GM21723 (cell line): Measurements from ENCODE around the gene PDGFRB.
"Not testable (repeated sequence)": the region's sequence is repeated elsewhere in the genome, so short reads cannot be mapped to it uniquely, and the experiment has no call there.

Source experiments
- ATAC-seq: cut with Tn5 transposase; IDR thresholded peaks from one replicate; pipeline ENCODE4 v1.9.1; 2021; ENCODE audit warnings: mild to moderate bottlenecking, moderate library complexity; ENCODE audit not compliant: unreplicated experiment

The PDGFRB gene

DNA sequence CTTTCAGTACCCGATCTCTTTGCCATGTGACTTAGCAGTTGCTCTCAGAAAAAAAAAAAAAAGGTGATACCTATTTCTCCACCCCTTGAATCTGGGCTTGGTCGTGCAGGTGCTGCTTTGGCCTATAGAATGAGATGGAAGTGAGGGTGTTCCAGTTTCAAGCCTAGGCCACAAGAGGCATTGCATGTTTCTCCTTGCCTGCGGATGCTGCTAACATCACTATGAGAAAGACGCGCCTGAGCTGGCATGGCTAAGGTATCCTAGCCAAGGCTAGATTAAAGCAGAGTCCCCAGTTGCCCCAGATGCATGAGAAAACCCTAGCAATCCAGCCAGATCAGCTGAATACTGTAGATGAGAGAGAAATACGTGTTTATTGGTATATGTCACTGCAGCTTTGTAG lies 54.6 kb downstream of the PDGFRB start:
- ATAC-seq: no peak

DNA sequence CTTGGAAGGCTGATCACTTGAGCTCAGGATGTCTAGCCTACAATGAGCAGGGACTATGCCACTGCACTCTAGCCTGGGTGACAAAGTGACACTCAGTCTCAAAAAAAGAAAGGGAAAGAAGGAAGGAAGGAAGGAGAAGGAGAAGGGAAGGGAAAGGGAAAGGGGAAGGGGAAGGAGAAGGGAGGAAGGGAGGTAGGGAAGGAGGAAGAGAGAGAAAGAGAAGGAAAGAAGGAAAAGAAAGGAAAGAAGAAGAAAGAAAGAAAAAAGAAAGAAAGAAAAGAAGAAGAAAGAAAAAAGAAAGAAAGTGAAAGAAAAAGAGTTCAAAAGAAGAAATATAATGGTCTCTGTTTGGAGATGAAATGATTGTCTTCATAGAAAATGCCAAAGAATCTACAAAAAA lies 58.5 kb downstream of the PDGFRB start:
- no peak for ATAC-seq

DNA sequence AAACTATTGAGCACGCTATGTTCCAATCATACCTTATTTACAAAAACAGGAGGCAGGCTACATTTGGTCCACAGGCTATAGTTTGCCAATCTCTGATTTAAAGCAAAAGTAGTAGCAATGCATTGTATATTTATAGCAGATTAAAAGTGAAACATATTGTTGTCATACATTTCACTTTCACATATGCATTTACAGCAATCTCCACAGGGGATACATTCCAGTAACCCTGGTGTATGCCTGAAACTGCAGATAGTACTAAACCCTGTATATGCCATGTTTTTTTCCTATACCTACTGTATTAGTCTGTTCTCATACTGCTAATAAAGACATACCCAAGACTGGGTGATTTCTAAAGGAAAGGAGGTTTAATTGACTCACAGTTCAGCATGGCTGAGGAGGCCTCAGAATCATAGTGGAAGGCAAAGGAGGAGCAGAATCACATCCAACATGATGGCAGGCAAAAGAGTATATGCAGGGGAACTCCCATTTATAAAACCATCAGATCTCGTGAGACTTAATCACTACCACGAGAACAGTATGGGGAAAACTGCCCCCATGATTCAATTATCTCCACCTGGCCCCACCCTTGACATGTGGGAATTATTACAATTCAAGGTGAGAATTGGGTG lies 63.4 kb downstream of the PDGFRB start:
- ATAC-seq: peak; percentile 92

DNA sequence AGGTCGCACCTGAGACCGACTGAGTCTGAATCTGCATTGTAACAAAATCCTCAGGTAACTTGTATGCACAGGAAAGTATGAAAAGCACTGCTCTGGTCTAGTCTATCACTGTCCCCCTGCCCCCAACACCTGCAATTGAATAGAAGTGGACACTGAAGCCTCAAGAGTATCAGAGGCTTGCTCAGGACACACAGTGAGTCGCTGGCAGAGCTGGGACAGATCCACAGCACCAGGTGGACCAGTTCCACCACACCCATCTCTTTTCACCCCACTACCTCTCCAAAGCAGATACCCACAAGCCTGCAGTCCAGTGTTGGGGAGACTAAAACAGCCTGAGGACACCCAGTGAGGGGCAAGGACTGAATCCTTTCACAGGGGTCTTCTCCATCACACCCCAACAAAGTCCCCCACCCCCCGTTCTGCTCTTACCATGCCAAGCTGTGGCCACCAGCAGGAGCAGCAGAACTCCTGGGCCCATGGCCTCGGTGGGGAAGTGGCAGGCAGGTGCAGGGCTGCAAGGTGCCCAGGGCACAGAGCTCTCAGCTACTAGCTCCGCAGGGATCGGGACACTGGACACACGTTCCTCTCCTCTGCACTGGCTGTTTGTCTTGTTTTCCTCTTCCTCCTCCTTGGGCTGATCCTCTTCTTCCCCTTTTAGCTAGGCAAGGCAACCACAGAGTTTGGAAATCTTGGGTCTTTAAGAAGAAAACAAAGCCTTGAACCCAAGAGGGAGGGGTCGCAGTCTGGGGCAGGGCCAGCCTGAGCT lies 69.5 kb downstream of the PDGFRB start, which contains the start of gene CSF1R:
TSS of gene CSF1R (minus strand) at position 605 of the 766 bp plus-strand sequence. CDS start at position 478, 127 bp downstream.
- ATAC-seq: no peak

DNA sequence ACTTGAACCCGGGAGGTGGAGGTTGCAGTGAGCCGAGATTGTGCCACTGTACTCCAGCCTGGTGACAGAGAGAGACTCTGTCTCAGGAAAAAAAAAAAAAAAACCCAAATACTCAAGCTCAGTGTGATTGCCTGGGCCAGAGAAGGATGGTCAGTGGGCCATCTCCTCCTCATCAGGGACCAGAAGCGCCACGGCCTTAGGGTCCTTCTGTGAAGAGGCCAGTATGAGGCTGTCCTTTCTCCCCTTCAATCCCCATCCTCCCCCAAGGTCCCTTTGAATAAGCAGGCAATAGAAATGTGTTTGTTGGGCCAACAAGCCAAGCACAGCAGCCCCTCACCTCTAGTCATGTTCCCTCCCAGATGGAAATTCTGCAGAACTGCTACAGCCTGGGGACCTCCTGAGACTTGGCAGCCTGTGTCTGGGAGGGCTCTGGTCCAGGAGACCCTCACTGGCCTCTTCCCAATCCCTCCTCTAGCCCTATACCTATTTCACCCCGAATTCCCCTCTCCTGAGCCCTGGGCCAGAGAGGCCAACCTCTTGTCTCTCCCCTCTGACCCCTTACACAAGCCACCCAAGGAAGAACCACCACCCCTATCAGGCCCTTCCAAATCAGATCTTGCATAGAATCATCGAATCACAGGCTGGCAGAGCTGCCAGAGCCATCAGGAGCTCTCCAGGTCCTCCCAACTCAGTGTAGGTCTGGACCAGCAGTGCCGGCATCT lies 70.3 kb downstream of the PDGFRB start:
- no peak for ATAC-seq

DNA sequence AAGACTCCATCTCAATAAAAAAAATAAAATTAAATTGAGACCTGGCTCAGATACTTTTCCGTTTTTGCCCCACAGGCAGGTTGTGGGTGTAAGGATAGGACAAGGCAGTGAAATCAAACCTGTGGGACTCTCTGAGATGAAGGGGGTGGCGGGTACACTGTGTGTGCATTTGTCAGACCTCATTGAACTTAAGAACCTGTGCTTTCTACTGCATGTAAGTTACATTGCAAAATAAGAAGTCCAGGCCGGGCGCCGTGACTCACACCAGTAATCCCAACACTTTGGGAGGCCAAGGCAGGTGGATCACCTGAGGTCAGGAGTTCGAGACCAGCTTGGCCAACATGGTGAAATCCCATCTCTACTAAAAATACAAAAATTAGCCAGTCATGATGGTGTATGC lies 70.9 kb downstream of the PDGFRB start:
- ATAC-seq: not testable (repeated sequence)

DNA sequence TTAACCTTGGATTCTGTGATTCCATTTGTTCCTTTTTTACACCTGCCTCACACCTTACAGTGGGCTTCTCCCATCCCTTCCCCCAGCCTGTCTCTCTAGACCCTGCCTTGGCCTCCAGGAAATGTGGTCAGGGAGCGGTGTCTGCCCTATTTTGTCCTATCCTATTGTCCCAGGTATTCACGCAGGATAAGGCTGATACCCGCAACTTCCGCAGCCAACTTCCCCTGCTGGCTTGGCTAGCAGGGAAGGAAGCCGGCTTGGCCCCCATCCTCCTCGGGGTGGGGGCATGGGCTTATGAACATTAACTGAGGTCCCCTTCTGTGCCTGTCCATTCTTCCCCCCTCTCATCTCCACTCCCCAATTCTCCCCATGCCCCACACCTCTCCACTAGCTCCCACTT lies 72.8 kb downstream of the PDGFRB start:
- ATAC-seq: no peak

DNA sequence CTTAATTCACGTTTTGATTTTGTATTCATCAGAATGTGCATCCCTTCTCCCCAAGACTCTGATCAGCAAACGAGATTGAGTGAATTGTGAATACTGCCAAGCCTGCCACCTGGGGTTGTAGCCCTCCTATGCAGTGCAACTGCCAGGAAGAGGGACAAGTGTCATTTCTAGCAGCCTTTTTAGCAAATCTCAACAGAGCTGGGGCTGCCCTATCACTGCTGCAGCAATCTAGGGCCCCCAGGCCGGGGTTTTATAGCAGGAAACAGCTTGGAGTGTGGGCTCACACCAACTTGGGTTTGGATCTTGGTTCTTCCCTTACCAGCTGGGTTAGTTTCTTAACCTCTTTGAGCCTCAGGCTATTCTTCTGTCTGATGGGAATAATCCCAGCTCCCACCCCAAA lies 73.3 kb downstream of the PDGFRB start:
- peak; percentile 25 for ATAC-seq

DNA sequence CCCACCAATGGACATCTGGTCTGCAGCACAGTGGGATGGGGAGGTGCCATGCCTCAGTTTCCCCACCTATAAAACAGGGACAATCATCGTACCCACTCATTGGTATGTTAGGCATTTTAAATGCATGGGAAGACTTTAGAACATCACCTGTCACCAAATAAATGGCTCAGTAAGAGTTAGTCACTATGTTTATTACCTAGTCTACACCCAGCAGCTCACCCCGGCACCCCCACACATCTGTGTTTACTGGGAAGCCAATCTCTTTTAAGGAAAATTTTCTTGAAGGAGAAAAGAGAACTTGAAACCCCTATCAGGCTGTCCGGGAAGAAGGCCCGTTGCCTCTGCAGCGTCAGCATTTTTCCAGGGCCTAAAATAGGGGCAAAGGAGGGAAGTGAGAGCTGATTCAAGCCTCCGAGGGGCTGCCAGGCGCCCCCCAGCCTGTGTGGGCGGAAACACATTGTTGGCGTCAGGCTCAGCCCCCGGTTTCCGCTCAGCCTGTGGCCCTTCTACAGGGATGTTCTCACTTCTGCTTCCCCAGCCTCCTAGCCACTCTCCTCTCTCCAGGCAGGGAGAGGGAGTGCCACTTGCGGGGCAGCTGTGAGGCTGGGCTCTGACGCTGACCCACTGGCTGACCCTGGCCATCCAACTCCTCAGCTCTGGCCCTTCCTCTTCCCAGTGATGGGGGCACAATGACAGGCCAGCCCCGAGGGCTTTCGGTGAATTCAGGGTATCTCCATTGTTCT lies 73.9 kb downstream of the PDGFRB start:
- ATAC-seq: peak; percentile 94

DNA sequence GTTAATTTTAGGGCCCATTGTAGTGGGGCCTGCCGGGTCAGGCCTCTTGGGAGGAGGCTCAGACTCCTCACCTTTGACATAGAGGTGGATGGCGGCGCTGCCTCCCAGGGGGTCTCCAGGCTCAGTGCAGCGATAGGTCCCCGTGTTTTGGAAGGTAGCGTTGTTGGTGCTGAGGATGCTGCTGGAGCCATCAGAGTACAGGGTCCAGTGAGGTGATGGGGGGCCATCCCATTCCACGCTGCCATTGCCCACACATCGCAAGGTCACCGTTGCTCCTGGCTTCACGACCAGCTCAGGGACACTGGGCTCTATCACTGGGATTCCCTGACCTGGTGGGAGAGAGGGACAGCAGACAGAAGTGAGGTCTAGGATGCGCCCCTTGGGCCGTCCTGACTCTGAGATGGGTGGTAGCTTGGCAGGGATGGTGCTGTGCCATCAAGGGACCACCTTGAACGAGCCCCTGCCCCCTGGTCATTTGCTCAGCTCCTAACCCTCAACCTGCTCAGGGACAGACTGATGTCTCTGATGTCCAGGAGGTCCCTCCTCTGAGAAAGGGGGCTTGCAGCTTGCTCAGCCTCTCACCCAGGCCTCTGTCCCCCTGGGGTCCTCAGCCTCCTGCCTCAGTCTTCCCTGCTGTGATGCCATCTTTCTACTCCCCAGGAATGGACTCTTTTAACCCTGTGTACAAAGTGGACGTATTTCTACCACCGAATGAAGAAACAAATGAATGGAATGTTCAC lies 74.8 kb downstream of the PDGFRB start:
- no peak for ATAC-seq

DNA sequence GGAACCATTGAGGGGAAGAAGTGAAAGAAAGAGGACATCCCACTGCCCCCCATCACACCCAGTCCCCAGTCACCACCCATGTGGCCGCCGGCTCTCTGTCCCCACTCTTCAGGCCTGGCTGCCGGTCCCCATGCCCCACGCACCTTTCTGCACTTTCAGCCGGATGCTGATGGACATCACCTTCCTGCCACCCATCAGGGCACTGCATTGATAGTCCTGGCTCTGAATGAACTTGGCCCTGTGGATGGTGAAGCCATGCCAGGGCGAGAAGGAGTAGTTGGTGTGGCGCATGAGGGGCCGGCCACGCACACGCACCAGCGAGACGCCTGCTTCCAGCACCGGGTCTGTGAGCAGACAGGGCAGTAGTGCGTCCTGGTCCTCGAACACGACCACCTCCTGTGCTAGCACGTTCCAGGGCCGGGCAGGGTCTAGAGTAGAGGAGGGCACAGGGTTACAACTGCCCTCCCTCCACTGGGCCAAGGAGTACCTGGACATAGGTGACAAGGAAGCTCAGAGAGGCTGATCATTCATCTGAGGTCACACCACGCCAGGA lies 75.7 kb downstream of the PDGFRB start:
- no peak for ATAC-seq

DNA sequence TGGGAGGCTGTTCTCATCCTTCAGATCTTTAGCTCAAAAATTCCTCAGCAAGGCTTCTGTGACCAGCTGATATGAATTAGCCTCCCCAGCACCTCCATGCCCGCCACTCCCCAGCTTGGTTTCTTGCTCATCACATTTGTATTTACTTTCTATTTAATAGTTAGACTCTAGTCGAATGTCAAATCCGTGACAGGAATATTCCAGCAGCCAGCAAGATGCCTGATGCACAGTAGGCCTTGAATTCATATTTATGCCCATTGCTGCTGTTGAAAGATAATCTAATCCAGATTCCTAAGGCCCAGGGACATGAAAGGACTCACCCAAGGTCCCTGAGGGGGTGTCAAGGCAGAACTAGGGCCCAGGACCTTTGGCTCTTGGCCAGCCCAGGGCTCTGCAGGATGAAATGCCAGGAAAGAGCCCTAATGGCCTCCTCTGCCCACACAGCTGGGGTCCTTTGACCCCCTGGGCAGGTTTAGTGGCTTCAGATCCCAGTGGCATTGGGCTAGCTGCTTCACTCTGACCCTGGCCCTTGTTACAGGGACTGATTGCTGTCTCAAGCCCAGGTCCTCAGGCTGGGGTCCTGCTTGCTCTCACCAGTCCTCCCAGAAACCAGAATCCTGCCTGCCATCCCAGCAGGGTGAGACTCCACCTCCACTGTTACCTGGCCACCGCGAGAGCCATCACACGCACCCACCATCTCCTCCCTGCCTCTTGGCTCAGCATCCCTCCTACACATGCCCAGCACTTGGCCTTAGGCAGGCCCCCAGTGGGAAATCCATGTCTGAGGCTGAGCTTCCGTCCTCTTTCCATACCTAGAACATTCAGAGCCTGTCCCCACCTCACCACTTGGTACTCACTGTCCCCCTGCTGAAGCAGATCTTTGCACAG lies 76.6 kb downstream of the PDGFRB start:
- no peak for ATAC-seq

DNA sequence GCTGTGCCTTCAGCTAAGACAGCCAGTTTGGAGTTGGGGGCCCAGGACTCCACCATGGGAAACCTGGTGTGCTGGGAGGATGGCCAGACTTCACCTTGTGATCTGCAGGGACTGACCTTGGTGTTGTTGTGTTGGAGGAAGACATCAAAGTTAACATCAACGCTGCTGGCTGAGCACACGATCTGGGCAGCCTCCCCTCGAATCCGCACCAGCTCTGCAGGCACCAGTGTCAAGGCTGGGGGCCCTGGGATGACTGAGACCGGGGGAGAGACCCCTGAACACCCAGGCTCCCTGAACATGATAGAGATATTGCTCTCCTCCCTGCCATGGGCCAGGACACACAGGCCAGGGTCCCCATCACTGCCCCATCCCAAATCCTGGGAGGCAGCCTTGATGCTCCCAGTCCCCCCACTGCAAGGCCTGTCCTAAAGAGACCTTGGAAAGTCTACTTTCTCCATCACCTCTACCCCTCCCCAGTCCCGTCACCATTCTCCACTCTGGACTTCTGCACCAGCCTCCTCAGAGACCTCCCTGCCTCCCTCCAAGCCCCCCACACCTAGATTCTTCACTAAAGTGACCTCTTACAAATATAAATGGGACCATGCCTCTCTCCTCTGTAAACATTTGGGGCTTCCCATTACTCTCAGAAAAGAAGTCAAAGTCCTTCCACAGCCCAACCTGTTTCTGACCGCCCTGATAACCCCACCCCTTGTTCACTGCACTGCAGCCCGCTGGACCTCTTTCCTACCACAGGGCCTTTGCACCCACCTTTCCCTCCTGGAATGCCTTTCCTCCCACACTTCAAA lies 77.4 kb downstream of the PDGFRB start:
- no peak for ATAC-seq

DNA sequence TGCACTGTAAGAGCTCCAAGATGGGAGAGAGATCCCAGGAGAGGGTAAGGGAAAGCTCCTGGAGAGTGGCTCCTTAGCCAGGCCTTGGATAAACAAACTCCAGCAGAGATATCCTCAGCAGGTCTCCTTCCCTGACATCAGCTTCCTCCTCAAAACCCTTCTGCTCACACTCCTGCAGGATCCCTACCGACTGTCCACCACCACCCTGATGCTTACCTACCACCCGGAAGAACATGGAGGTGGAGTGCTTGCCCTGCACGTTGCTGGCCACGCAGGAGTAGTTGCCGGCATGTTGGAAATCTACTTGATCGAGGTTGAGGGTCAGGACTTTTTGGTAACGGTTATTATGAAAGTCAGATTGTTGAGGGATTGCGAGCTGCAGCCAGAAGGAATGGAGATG lies 78.6 kb downstream of the PDGFRB start:
- ATAC-seq: no peak

DNA sequence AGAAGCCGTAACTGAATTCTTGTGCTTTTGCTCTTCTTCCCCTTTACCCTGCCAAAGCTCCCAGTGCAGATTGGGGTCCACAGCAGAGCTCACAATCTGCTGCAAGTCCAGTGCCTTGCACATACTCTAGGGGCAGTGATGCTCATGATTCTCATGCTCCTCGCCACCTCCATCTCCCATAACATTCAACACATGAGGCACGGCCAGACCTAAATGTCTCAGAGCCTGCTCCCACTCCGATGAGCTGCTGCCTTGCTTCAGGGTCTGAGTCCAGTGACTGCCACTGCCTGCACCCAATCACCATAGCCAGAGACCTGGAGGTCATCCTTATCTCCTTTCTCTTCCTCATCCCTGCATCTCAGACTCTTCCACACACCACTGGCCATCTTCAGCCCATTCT lies 79.8 kb downstream of the PDGFRB start:
- ATAC-seq: no peak

DNA sequence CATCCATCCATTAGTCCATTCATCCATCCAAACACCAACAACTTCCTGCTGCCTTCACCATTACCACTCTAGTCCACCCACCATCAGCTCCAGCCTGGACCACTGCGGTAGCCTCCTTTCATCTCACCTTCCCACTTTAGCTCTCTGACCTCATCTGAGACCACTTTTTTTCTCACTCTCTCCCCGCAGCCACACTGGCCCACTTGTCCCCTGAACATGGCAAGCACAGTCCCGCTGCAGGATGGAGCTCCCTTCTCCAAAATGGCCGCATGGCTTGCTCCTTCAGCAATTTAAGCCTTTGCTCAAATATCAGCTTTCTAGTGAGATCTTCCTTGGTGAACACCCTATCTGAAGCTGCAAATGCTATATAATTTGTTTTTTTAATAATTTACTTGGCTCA lies 80.4 kb downstream of the PDGFRB start:
- no peak for ATAC-seq

DNA sequence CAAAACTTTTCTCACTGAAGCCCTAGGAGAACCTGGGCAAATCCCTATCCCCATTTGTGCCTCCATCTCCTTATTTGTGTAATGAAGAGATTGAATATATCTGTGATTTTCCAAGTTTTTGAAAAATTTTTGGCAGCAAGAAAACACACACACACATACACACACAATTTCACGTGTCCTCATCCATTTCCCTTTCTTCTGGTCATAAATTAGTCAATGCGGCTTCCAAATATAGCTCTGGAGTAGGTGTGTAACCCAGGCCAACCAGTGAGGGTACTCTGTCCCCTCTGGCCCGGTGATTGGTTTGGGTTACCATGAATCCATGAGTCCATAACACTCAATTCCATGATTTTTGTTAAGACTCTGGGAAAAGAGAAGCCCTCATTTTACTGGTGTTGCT lies 82.0 kb downstream of the PDGFRB start:
- ATAC-seq: no peak

DNA sequence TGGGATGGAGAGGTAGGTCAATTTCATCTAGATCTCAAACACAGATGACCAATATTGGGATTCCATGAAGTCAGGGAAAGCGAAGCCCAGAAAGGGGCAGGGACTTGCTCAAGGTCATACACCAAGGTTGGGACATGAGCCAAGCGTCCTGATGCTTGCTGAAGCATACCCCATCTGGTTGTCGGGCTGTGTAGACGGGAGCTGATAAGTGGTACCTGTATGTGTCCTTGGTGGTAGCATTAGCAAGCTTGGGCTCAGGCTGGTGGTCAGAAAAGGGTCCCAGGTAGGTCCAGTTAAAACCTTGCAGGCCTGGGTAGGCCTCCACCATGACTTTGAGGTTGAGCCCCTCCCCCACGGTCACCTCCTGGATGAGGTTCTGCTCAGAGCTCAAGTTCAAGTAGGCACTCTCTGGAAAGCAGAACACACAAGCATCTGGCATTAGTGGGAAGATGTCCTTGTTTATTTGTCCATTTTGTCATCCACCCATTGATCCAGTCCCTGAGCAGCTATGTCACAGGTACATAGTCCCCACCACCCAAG lies 82.5 kb downstream of the PDGFRB start:
- ATAC-seq: no peak
